HepG2 (cell line): Measurements from ENCODE around the gene XPO1. TPM values are rescaled to one million over a fixed set of nuclear protein-coding genes. Genes with fewer than 3 reads are reported as not detected.

Experiments used
- ATAC-seq: fragments of 200-7000 bp; cut with Tn5 transposase; 3 replicates; pipeline ENCODE4 v1.9.1; 2020; ENCODE audit warnings: mild to moderate bottlenecking, moderate library complexity
- BruUV-seq: library from RNA; stranded (reverse); fragments of 400-500 nt; replicated peaks from 2 replicates; lab custom pipeline; 2021; lab: Mats Ljungman, UMichigan
- CTCF ChIA-PET: fragments of 300-600 bp; formaldehyde crosslinking; extraction: SDS; loops from one replicate; lab custom pipeline; 2021; ENCODE audit warnings: low total read pairs, inconsistent platforms, low intra/inter-chr PET ratio; lab: Yijun Ruan, JAX
- POLR2A ChIA-PET: fragments of 350-600 bp; sonication (Branson Sonifier 250); formaldehyde crosslinking; loops from one replicate; lab custom pipeline; 2020; ENCODE audit warnings: antibody characterized with exemption, inconsistent platforms; lab: Yijun Ruan, JAX
- DNase-seq: peaks from one replicate; pipeline ENCODE4 v3.0.0-alpha.2; 2015; ENCODE audit warnings: low spot score
- FAIRE-seq: peaks from 3 replicates; lab custom pipeline; 2011; peaks lifted over from hg19 to GRCh38; lab: Jason Lieb, UNC
- H2AFZ ChIP-seq: one replicate; pipeline ENCODE4 v1.6.1; 2011; ENCODE audit warnings: low read length, inconsistent platforms
- H3K27ac ChIP-seq: fragments of 300-600 bp; 3 replicates; pipeline ENCODE4 v1.8.0; 2011; ENCODE audit warnings: mixed run types, mild to moderate bottlenecking, mixed read lengths, low read length, inconsistent platforms; ENCODE audit not compliant: insufficient read depth; ENCODE audit errors: extremely low read length
- H3K27me3 ChIP-seq, 2 experiments: fragments of 200-600 bp in 1 of 2; 2 replicates in 1 of 2; 3 replicates in 1 of 2; pipeline versions ENCODE4 v1.6.0 to v1.8.0; 2011; ENCODE audit warnings: low read length in 2 of 2, mild to moderate bottlenecking in 2 of 2, moderate library complexity in 2 of 2, inconsistent platforms in 1 of 2; ENCODE audit not compliant: insufficient read depth in 2 of 2, control insufficient read depth in 1 of 2
- H3K36me3 ChIP-seq, 2 experiments: fragments of 200-600 bp in 1 of 2; replicated peaks in 1 of 2; 2 replicates in 1 of 2; 3 replicates in 1 of 2; pipeline versions ENCODE4 v1.5.1 to v1.8.0; 2011; ENCODE audit warnings: low read length in 2 of 2, inconsistent platforms in 1 of 2; ENCODE audit not compliant: insufficient read depth in 2 of 2, control insufficient read depth in 1 of 2
- H3K4me1 ChIP-seq: 2 replicates; pipeline ENCODE4 v1.5.1; 2012; ENCODE audit warnings: low read length, inconsistent platforms; ENCODE audit not compliant: insufficient read depth
- H3K4me2 ChIP-seq: 2 replicates; pipeline ENCODE4 v1.6.0; 2011; ENCODE audit warnings: low read depth, low read length, inconsistent platforms
- H3K4me3 ChIP-seq, 3 experiments: fragments of 200-600 bp in 1 of 3; sonication (generic), shearing (Covaris generic) in 1 of 3; replicated peaks in 1 of 3; 2 replicates each; pipeline ENCODE4 v1.5.1; 2011 to 2016; ENCODE audit warnings: low read length in 3 of 3, inconsistent platforms in 2 of 3, low read depth in 2 of 3, mild to moderate bottlenecking in 2 of 3, control low read depth in 1 of 3, mixed read lengths in 1 of 3; ENCODE audit not compliant: insufficient read depth in 1 of 3
- H3K79me2 ChIP-seq: one replicate; pipeline ENCODE4 v1.6.1; 2011; ENCODE audit warnings: low read length, inconsistent platforms; ENCODE audit not compliant: insufficient read depth
- H3K9ac ChIP-seq: 2 replicates; pipeline ENCODE4 v1.6.0; 2011; ENCODE audit warnings: mild to moderate bottlenecking, low read depth, low read length, inconsistent platforms; ENCODE audit not compliant: insufficient read depth
- H3K9me3 ChIP-seq: 2 replicates; pipeline ENCODE4 v1.5.1; 2012; ENCODE audit warnings: mild to moderate bottlenecking, low read length
- H4K20me1 ChIP-seq: 2 replicates; pipeline ENCODE4 v1.6.0; 2011; ENCODE audit warnings: inconsistent platforms, mild to moderate bottlenecking, low read length, moderate library complexity; ENCODE audit not compliant: insufficient read depth
- JARID2 ChIP-seq: sonication (generic); formaldehyde crosslinking; IDR thresholded peaks from 2 replicates; pipeline ENCODE4 v1.8.1; 2023; ENCODE audit warnings: missing genetic modification reagents, inconsistent platforms; ENCODE audit not compliant: insufficient replicate concordance
- SETDB1 ChIP-seq: sonication (generic); formaldehyde crosslinking; IDR thresholded peaks from 2 replicates; pipeline ENCODE4 v1.5.1; 2020; ENCODE audit warnings: missing genetic modification reagents, mild to moderate bottlenecking, borderline replicate concordance
- TP53 ChIP-seq: sonication (generic); formaldehyde crosslinking; conservative IDR thresholded peaks from 2 replicates; pipeline ENCODE4 v1.4.0; 2020; ENCODE audit warnings: missing genetic modification reagents
- ZNF382 ChIP-seq: sonication (generic); formaldehyde crosslinking; IDR thresholded peaks from 2 replicates; pipeline ENCODE4 v1.5.0; 2020; ENCODE audit warnings: missing genetic modification reagents, mild to moderate bottlenecking, borderline replicate concordance
- WGBS: methylation state at CpG from one replicate; pipeline ENCODE4 v1.1.6; 2017; ENCODE audit warnings: low lambda C conversion rate; 5-methylcytosine and 5-hydroxymethylcytosine counted together
- in situ Hi-C: cut with HindIII; loops from 2 replicates; pipeline ENCODE4 v1.10.0; 2017; ENCODE audit warnings: low pct_unique_long_range_greater_than_20kb; ENCODE audit not compliant: extremely low pct_ligation_motif_present
- intact Hi-C: fragments of 100-400 bp; cut with micrococcal nuclease; formaldehyde crosslinking; loops from one replicate; pipeline ENCODE4 v1.10.0; 2022; ENCODE audit not compliant: unreplicated experiment
- polyA plus RNA-seq, 8 experiments: library from polyadenylated mRNA; depleted of rRNA in 3 of 8; stranded (reverse) in 7 of 8; unstranded in 1 of 8; fragments of >200 nt; fragmentation: Illumina TruSeq in 4 of 8; extraction: Trizol in 4 of 8; gene quantifications; 2 replicates each; pipeline versions ENCODE4 v1.2.1 to v1.2.3, GENCODE V29; 2011 to 2016; ENCODE audit warnings: low read depth in 4 of 8, missing spikeins in 1 of 8, mixed read lengths in 1 of 8; ENCODE audit not compliant: insufficient read depth in 1 of 8
- total RNA-seq, 5 experiments: library from RNA; depleted of rRNA; stranded (reverse); fragments of >200 nt; fragmentation: Illumina TruSeq; extraction: Trizol; gene quantifications; 2 replicates each; pipeline ENCODE4 v1.2.3, GENCODE V29; 2016; ENCODE audit warnings: low read depth in 1 of 5
- TF ChIP-seq, protein P1 (sequence below): sonication (generic); formaldehyde crosslinking; IDR thresholded peaks from 2 replicates; pipeline ENCODE4 v1.8.0; 2022; ENCODE audit warnings: low read depth, missing genetic modification reagents

The XPO1 gene
- total and polyA plus RNA-seq, 2 of the 13 experiments (the other 11 are each of a cell fraction or from before 2014, with no cell fraction given) = 67.4 to 212 TPM

DNA sequence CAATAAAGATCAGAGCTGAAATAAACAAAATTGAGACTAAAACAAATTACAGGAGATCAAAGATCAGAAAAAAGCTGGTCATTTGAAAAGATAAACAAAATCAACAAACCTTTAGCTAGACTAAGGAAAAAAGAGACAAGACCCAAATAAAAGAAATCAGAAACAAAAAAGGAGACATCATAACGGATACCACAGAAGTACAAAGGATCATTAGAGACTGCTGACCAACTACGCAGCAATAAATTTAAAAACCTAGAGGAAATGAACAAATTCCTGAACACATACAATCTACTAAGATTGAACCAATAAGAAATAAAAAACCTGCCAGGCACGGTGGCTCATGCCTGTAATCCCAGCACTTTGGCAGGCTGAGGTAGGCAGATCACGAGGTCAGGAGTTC, 101.0 kb downstream of the XPO1 start:
- peaks cover 88% of the 10 kb centered on the region for H4K20me1 ChIP-seq

DNA sequence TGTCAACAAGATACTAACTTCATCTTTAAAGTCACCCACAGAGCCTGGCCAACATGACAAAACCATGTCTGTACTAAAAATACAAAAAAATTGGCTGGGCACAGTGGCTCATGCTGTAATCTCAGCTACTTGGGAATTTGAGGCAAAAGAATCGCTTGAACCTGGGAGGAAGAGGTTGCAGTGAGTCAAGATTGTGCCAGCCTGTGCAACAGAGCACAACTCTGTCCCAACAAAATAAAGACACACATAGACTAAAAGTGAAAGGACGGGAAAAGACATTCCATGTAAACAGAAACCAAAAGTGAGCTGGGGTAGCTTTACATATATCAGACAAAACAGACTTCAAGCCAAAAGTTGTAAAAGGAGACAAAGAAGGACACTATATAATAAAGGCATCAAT, 102.1 kb downstream of the XPO1 start:
- no peak overlapping the region for H3K9ac ChIP-seq
- no peak overlapping the region for H2AFZ ChIP-seq
- ChIA-PET CTCF (no interaction called here), POLR2A (no interaction called here)
- no peak for DNase-seq
- no peak for ATAC-seq
- H3K27me3 ChIP-seq = no peaks in the 10 kb centered on the region
- in situ Hi-C loops (no loop called here), intact Hi-C loops (no loop called here)
- H3K4me3 ChIP-seq = no peak overlapping the region
- no peak overlapping the region for H3K4me2 ChIP-seq
- no peak overlapping the region for H3K27ac ChIP-seq
- TF ChIP-seq TP53 (CRISPR knock-in tag) (no peak), JARID2 (CRISPR knock-in tag) (no peak), SETDB1 (CRISPR knock-in tag) (no peak)
- no peak for FAIRE-seq
- H3K36me3 ChIP-seq = peaks cover 3 to 6% of the 10 kb centered on the region in 2 experiments; a peak in 3 of 5 replicates
- WGBS = 91% methylated on average over 2 of the region's 2 CpGs
- H4K20me1 ChIP-seq = peaks cover 88% of the 10 kb centered on the region
- peaks cover 93% of the 10 kb centered on the region for H3K79me2 ChIP-seq
- peaks cover 88% of the 10 kb centered on the region for H3K4me1 ChIP-seq
- BruUV-seq = no TSS peak
- 0 out of 2 replicates have a peak, but pooled peaks cover 5% of the 10 kb centered on the region for H3K9me3 ChIP-seq

More for the DNA sequence above, 101.0 kb downstream of the XPO1 start:
- Histone ChIP-seq H3K4me3 (no peak overlapping the region), H2AFZ (no peak overlapping the region)
- CTCF ChIA-PET = no interaction called here
- DNase-seq = no peak
- TF ChIP-seq, protein P1, sequence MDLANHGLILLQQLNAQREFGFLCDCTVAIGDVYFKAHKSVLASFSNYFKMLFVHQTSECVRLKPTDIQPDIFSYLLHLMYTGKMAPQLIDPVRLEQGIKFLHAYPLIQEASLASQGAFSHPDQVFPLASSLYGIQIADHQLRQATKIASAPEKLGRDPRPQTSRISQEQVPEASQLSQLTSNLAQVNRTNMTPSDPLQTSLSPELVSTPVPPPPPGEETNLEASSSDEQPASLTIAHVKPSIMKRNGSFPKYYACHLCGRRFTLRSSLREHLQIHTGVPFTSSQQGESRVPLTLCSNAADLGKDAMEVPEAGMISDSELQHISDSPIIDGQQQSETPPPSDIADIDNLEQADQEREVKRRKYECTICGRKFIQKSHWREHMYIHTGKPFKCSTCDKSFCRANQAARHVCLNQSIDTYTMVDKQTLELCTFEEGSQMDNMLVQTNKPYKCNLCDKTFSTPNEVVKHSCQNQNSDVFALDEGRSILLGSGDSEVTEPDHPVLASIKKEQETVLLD = no peak
- 0 out of 2 replicates have a peak, but pooled peaks have one; percentile 80 for TF ChIP-seq ZNF382 (CRISPR knock-in tag)
- TF ChIP-seq, all 625 proteins: peak for 1
- POLR2A ChIA-PET = no interaction called here
- H3K9ac ChIP-seq = no peak overlapping the region
- H3K79me2 ChIP-seq = peaks cover 93% of the 10 kb centered on the region
- no peak for FAIRE-seq
- in situ Hi-C loops = no loop called here
- ATAC-seq = no peak
- H3K4me1 ChIP-seq = peaks cover 89% of the 10 kb centered on the region
- no peaks in the 10 kb centered on the region for H3K27me3 ChIP-seq
- no peak overlapping the region for H3K27ac ChIP-seq
- H3K9me3 ChIP-seq = 0 out of 2 replicates have a peak, but pooled peaks cover 5% of the 10 kb centered on the region
- H3K4me2 ChIP-seq = no peak overlapping the region
- WGBS = 98% methylated on average over 4 of the region's 4 CpGs
- peaks cover 3 to 6% of the 10 kb centered on the region in 2 experiments; a peak in 3 of 5 replicates for H3K36me3 ChIP-seq
- intact Hi-C loops = no loop called here
- BruUV-seq = no TSS peak
